ENCODE measurements around the gene B3GAT1. TPM values are rescaled to one million over a fixed set of nuclear protein-coding genes. Genes with fewer than 3 reads are reported as not detected.

Gene B3GAT1
- total RNA-seq, 2 donors from 2014 or later = 20.6 to 29.5 TPM

- Histone ChIP-seq H3K27ac (ENCODE audit: low read depth, low read length) (no peak overlapping the region), H3K4me1 (ENCODE audit: control insufficient read depth, insufficient read depth, low read length) (no peaks in the 10 kb centered on the region), H3K27me3 (ENCODE audit: control insufficient read depth, insufficient read depth, low read length, poor library complexity, severe bottlenecking) (no peaks in the 10 kb centered on the region), H3K9ac (ENCODE audit: extremely low read depth, low read length, poor library complexity, severe bottlenecking) (no peak overlapping the region), H3K36me3 (ENCODE audit: control insufficient read depth, insufficient read depth, low read length) (no peaks in the 10 kb centered on the region), H3K9me3 (ENCODE audit: control insufficient read depth, low read length) (no peaks in the 10 kb centered on the region), H3K4me3 (ENCODE audit: low read length) (no peak overlapping the region)
- Mint-ChIP-seq H3K4me3 (no peak overlapping the region), H3K27me3 (ENCODE audit: insufficient read depth) (peaks cover 6% of the 10 kb centered on the region), H3K27ac (no peak overlapping the region), H3K36me3 (ENCODE audit: low read depth) (no peaks in the 10 kb centered on the region), H3K4me1 (peaks cover 1% of the 10 kb centered on the region), H3K9me3 (no peaks in the 10 kb centered on the region)
- TF ChIP-seq CTCF (conservative IDR thresholded peaks at IDR 0.05) = no peak
- DNase-seq = peak; percentile 24
- WGBS, 2 experiments (ENCODE audit: insufficient coverage in 1 of 2, insufficient read length in 1 of 2) = 92 to 98% methylated on average over 5 to 9 of the region's 9 CpGs
Measured at GRCh38 chr11:134364261-134364660, 47.8 kb downstream of the B3GAT1 start.

- Histone ChIP-seq H3K4me1 (ENCODE audit: control insufficient read depth, insufficient read depth, low read length) (no peaks in the 10 kb centered on the region), H3K36me3 (ENCODE audit: control insufficient read depth, insufficient read depth, low read length) (no peaks in the 10 kb centered on the region), H3K27ac (ENCODE audit: low read depth, low read length) (no peak overlapping the region), H3K9ac (ENCODE audit: extremely low read depth, low read length, poor library complexity, severe bottlenecking) (no peak overlapping the region), H3K27me3 (ENCODE audit: control insufficient read depth, insufficient read depth, low read length, poor library complexity, severe bottlenecking) (no peaks in the 10 kb centered on the region), H3K9me3 (ENCODE audit: control insufficient read depth, low read length) (no peaks in the 10 kb centered on the region), H3K4me3 (ENCODE audit: low read length) (no peak overlapping the region)
- peaks cover 6% of the 10 kb centered on the region for H3K27me3 Mint-ChIP-seq (ENCODE audit: insufficient read depth)
- no peak overlapping the region for H3K27ac Mint-ChIP-seq
- peak; percentile 20 for DNase-seq
- no peaks in the 10 kb centered on the region for H3K9me3 Mint-ChIP-seq
- 95% methylated on average over 7 of the region's 7 CpGs for WGBS, 2 experiments (ENCODE audit: insufficient coverage in 1 of 2, insufficient read length in 1 of 2)
- TF ChIP-seq CTCF (conservative IDR thresholded peaks at IDR 0.05) = no peak
- H3K4me1 Mint-ChIP-seq = peaks cover 1% of the 10 kb centered on the region
- no peaks in the 10 kb centered on the region for H3K36me3 Mint-ChIP-seq (ENCODE audit: low read depth)
- H3K4me3 Mint-ChIP-seq = no peak overlapping the region
Measured at GRCh38 chr11:134363592-134363991, 48.5 kb downstream of the B3GAT1 start.

GRCh38 chr11:134363161-134363560 is 48.9 kb downstream of the B3GAT1 start:
- no peaks in the 10 kb centered on the region for H3K36me3 Mint-ChIP-seq (ENCODE audit: low read depth)
- H3K9me3 Mint-ChIP-seq = no peaks in the 10 kb centered on the region
- DNase-seq = peak; percentile 30
- Histone ChIP-seq H3K4me3 (ENCODE audit: low read length) (no peak overlapping the region), H3K36me3 (ENCODE audit: control insufficient read depth, insufficient read depth, low read length) (no peaks in the 10 kb centered on the region), H3K4me1 (ENCODE audit: control insufficient read depth, insufficient read depth, low read length) (no peaks in the 10 kb centered on the region), H3K9ac (ENCODE audit: extremely low read depth, low read length, poor library complexity, severe bottlenecking) (no peak overlapping the region), H3K27me3 (ENCODE audit: control insufficient read depth, insufficient read depth, low read length, poor library complexity, severe bottlenecking) (no peaks in the 10 kb centered on the region), H3K9me3 (ENCODE audit: control insufficient read depth, low read length) (no peaks in the 10 kb centered on the region), H3K27ac (ENCODE audit: low read depth, low read length) (no peak overlapping the region)
- no peak overlapping the region for H3K4me3 Mint-ChIP-seq
- WGBS, 2 experiments (ENCODE audit: insufficient coverage in 1 of 2, insufficient read length in 1 of 2) = 92 to 100% methylated on average over 6 to 9 of the region's 9 CpGs
- no peak overlapping the region for H3K27ac Mint-ChIP-seq
- peaks cover 6% of the 10 kb centered on the region for H3K27me3 Mint-ChIP-seq (ENCODE audit: insufficient read depth)
- peaks cover 1% of the 10 kb centered on the region for H3K4me1 Mint-ChIP-seq
- TF ChIP-seq CTCF (conservative IDR thresholded peaks at IDR 0.05) = no peak

All from endodermal cell (in vitro differentiated cells).